ENCODE measurements around the gene TMEM82.

TMEM82 gene

DNA sequence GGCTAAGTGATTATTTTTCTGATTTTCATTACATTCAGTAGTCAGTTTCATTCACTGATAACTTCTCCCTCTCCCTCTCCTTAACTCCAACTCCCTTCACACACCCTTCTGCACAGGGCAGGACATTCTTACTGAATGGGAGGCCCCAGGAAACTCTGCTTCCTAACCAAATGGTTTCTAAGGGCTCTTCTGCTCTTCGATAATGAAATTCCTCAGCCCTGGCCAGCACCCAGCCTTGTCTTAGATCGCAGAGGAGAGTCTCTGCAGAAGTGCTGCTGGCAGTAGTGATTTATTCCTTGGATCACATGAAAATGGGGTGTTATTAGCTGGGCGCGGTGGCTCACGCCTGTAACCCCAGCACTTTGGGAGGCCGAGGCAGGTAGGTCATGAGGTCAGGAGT, 41.8 kb upstream of the TMEM82 start:
- no peak for DNase-seq (ENCODE audit: low spot score)
- peaks cover 8% of the 10 kb centered on the region for H3K4me1 ChIP-seq (ENCODE audit: insufficient read depth, poor library complexity, severe bottlenecking)
- H3K27ac ChIP-seq (ENCODE audit: poor library complexity, severe bottlenecking) = no peak overlapping the region
- ATAC-seq (ENCODE audit: low read depth) = no peak
- peaks cover 18% of the 10 kb centered on the region; the same call in 1 of the 2 replicates for H3K36me3 ChIP-seq (ENCODE audit: low read depth)
- H3K9me3 ChIP-seq (ENCODE audit: severe bottlenecking) = no peaks in the 10 kb centered on the region
- TF ChIP-seq, protein P1, sequence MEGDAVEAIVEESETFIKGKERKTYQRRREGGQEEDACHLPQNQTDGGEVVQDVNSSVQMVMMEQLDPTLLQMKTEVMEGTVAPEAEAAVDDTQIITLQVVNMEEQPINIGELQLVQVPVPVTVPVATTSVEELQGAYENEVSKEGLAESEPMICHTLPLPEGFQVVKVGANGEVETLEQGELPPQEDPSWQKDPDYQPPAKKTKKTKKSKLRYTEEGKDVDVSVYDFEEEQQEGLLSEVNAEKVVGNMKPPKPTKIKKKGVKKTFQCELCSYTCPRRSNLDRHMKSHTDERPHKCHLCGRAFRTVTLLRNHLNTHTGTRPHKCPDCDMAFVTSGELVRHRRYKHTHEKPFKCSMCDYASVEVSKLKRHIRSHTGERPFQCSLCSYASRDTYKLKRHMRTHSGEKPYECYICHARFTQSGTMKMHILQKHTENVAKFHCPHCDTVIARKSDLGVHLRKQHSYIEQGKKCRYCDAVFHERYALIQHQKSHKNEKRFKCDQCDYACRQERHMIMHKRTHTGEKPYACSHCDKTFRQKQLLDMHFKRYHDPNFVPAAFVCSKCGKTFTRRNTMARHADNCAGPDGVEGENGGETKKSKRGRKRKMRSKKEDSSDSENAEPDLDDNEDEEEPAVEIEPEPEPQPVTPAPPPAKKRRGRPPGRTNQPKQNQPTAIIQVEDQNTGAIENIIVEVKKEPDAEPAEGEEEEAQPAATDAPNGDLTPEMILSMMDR (IDR thresholded peaks at IDR 0.05; ENCODE audit: poor library complexity, severe bottlenecking) = no peak
- no peak overlapping the region for H3K4me3 ChIP-seq (ENCODE audit: severe bottlenecking)
- no peaks in the 10 kb centered on the region for H3K27me3 ChIP-seq (ENCODE audit: insufficient read depth, poor library complexity, severe bottlenecking)

DNA sequence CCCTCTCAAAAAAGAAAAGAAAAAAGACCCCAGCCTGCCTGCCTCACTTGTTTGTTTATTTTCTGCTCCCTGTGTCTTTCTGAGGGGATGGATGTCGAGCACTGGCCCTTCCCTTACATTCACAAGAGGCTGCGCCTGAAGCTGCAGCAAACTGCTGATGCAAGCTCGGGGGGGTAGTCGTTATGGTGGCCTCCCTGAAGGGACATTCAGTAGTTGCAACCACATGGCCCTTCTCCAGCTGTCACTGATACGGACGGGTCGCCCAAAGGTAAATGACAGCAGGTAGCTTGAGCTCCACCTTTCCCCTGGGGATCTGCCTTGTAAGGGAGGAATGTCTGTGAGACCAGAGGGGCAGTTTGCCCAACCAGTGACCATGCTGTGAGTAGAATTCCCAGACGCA, 40.5 kb upstream of the TMEM82 start:
- Histone ChIP-seq H3K27ac (ENCODE audit: poor library complexity, severe bottlenecking) (no peak overlapping the region), H3K9me3 (ENCODE audit: severe bottlenecking) (no peaks in the 10 kb centered on the region), H3K4me1 (ENCODE audit: insufficient read depth, poor library complexity, severe bottlenecking) (peaks cover 8% of the 10 kb centered on the region), H3K36me3 (ENCODE audit: low read depth) (peaks cover 16% of the 10 kb centered on the region), H3K27me3 (ENCODE audit: insufficient read depth, poor library complexity, severe bottlenecking) (no peaks in the 10 kb centered on the region), H3K4me3 (ENCODE audit: severe bottlenecking) (no peak overlapping the region)
- TF ChIP-seq, protein P1 (IDR thresholded peaks at IDR 0.05; ENCODE audit: poor library complexity, severe bottlenecking) = no peak
- DNase-seq (ENCODE audit: low spot score) (no peak), ATAC-seq (ENCODE audit: low read depth) (no peak)

DNA sequence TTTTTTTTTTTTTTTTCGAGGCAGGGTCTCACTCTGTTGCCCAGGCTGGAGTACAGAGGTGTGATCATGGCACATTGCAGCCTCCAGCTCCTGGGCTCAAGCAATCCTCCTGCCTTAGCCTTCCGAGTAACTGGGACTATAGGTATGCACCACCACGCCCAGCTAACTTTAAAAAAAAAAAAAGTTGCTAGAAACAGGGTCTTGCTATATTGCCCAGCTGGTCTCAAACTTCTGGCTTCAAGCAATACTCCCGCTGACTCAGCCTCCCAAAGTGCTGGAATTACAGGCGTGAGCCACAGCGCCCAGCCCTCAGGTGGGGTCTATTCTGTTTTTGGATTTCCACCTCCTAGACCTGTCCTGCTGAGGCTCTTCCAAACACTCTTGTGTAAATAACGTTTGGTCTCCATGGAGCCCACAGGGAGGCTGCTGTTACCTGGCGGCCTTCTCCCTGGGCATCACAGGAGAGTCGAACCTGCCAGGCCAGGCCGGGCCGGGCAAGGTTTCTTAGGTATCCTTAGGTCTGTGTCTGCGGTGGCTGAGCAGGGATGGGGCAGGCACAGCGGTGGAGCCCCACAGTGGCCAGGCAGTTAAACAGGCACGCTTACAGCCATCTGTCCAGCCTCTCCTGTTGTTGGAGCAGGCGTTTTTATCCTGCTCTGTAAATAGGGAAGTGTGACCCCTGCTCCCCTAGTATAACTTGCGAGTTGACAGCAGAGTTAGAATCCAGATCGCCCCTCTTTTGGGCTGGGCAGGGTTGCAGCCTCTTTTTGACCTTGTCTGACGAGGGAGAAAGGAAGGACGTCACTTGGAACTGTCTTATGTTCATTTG, 39.4 kb upstream of the TMEM82 start:
- Histone ChIP-seq H3K36me3 (ENCODE audit: low read depth) (peaks cover 15% of the 10 kb centered on the region), H3K4me1 (ENCODE audit: insufficient read depth, poor library complexity, severe bottlenecking) (peaks cover 8% of the 10 kb centered on the region), H3K9me3 (ENCODE audit: severe bottlenecking) (no peaks in the 10 kb centered on the region), H3K27ac (ENCODE audit: poor library complexity, severe bottlenecking) (peak overlapping the region; percentile 15), H3K27me3 (ENCODE audit: insufficient read depth, poor library complexity, severe bottlenecking) (no peaks in the 10 kb centered on the region), H3K4me3 (ENCODE audit: severe bottlenecking) (no peak overlapping the region)
- TF ChIP-seq, protein P1 (IDR thresholded peaks at IDR 0.05; ENCODE audit: poor library complexity, severe bottlenecking) = peak; percentile 42
- DNase-seq (ENCODE audit: low spot score) (no peak), ATAC-seq (ENCODE audit: low read depth) (peak; percentile 50)

DNA sequence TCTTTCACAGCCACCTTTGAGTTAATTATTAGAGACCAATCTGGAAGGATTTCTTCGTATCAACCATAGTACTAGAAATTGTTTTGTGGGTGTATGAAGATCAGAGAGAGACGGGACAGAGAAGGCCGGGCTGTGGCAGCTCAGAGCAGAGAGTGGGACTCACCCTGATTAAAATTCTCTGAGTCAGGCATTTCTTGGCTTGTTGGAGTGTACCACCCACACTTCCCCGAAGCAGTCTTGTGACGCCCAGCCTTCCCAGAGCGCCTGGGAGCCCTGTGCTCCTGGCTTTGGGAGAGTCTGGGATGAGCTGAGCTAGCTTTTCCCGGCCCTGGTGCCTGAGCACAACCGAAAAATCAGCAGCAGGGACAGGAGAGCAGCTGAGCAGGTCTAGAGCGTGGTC, 38.7 kb upstream of the TMEM82 start:
- no peak for DNase-seq (ENCODE audit: low spot score)
- H3K9me3 ChIP-seq (ENCODE audit: severe bottlenecking) = no peaks in the 10 kb centered on the region
- H3K4me3 ChIP-seq (ENCODE audit: severe bottlenecking) = no peak overlapping the region
- peaks cover 8% of the 10 kb centered on the region for H3K4me1 ChIP-seq (ENCODE audit: insufficient read depth, poor library complexity, severe bottlenecking)
- ATAC-seq (ENCODE audit: low read depth) = peak; percentile 94
- peaks cover 15% of the 10 kb centered on the region for H3K36me3 ChIP-seq (ENCODE audit: low read depth)
- H3K27me3 ChIP-seq (ENCODE audit: insufficient read depth, poor library complexity, severe bottlenecking) = no peaks in the 10 kb centered on the region
- TF ChIP-seq, protein P1 (IDR thresholded peaks at IDR 0.05; ENCODE audit: poor library complexity, severe bottlenecking) = no peak
- H3K27ac ChIP-seq (ENCODE audit: poor library complexity, severe bottlenecking) = peak overlapping the region; percentile 15
